ENCODE data around the gene CYTH1. TPM values are rescaled to one million over a fixed set of nuclear protein-coding genes. Genes with fewer than 3 reads are reported as not detected.

CYTH1 gene, protein sequence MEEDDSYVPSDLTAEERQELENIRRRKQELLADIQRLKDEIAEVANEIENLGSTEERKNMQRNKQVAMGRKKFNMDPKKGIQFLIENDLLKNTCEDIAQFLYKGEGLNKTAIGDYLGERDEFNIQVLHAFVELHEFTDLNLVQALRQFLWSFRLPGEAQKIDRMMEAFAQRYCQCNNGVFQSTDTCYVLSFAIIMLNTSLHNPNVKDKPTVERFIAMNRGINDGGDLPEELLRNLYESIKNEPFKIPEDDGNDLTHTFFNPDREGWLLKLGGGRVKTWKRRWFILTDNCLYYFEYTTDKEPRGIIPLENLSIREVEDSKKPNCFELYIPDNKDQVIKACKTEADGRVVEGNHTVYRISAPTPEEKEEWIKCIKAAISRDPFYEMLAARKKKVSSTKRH
- total RNA-seq (487 TPM), polyA plus RNA-seq (100 to 1,000 TPM; 202 to 214 (median 206) TPM)

DNA sequence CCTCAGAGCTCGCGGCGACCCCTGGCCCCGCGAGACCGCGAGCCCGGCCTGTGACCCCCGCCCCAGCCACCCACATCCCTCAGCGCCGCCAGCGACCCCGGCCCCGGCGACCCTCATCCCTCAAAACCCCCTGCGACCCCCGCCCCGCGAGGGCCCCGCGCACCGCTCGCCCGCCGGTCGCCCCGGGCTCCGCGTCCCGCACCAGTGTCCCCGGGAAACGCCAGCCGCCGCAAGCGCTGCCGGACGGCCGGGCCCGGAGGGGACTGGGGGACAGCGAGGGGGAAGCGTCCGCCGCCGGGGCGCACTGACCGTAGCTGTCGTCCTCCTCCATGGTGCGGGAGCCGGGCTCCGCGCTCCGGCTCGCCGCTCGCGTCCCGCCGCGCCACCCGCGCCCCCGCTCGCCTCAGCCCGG is at the start of gene CYTH1:
CYTH1 (minus strand) TSS at position 381 of the 412 bp plus-strand sequence; CDS start at position 331, 50 bp downstream.
- Histone ChIP-seq H3K4me3 (ENCODE audit: low read depth, low read length) (peak within 1 kb of the TSS; percentile 99), H3K4me1 (ENCODE audit: control insufficient read depth, insufficient read depth, low read length, poor library complexity, severe bottlenecking) (peaks cover 55% of the 10 kb centered on the region), H3K27me3 (ENCODE audit: control insufficient read depth, insufficient read depth, low read length) (no peaks in the 10 kb centered on the region), H3K36me3 (ENCODE audit: control insufficient read depth, insufficient read depth, low read length) (no peaks in the 10 kb centered on the region), H3K27ac (ENCODE audit: insufficient read depth, low read length, poor library complexity, severe bottlenecking) (peak within 1 kb of the TSS; percentile 92), H3K9me3 (ENCODE audit: control insufficient read depth in 2 of 2, low read length in 2 of 2) (no peaks in the 10 kb centered on the region)
- peaks cover 6% of the 10 kb centered on the region for H3K36me3 Mint-ChIP-seq
- DNase-seq (no peak), ATAC-seq (ENCODE audit: low read depth in 2 of 2) (no peak)
- H3K4me1 Mint-ChIP-seq: peaks cover 0 to 45% (median 26%) of the 10 kb centered on the region in 4 donors
- peak within 1 kb of the TSS; percentile 90 to 98 (median 92) for H3K4me3 Mint-ChIP-seq
- H3K27ac Mint-ChIP-seq: peak within 1 kb of the TSS; percentile 84 to 98 (median 96)
- peaks cover 5% of the 10 kb centered on the region for H3K27me3 Mint-ChIP-seq
- H3K9me3 Mint-ChIP-seq: peaks cover 0 to 1% (median 0%) of the 10 kb centered on the region in 7 donors

DNA sequence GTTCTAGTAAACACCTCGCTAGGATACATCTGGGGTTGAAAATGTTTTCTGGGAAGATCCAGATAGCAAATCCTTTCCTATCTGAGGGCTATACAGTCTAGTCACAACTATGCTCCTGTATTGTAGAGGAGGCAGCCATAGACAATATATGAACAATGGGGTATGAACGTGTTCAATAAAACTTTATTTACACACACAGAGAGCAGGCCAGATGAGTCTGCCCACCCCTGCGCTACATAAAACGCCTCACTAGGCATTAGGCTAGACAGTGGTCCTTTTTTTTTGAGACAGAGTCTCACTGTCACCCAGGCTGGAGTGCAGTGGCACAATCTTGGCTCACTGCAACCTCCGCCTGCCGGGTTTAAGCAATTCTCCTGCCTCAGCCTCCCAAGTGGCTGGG is 47.4 kb upstream of the CYTH1 start:
- Histone ChIP-seq H3K4me3 (ENCODE audit: low read depth, low read length) (no peak overlapping the region), H3K27me3 (ENCODE audit: control insufficient read depth, insufficient read depth, low read length) (no peaks in the 10 kb centered on the region), H3K36me3 (ENCODE audit: control insufficient read depth, insufficient read depth, low read length) (peaks cover 94% of the 10 kb centered on the region), H3K27ac (ENCODE audit: insufficient read depth, low read length, poor library complexity, severe bottlenecking) (no peak overlapping the region), H3K4me1 (ENCODE audit: control insufficient read depth, insufficient read depth, low read length, poor library complexity, severe bottlenecking) (no peaks in the 10 kb centered on the region), H3K9me3 (ENCODE audit: control insufficient read depth in 2 of 2, low read length in 2 of 2) (no peaks in the 10 kb centered on the region)
- ATAC-seq (ENCODE audit: low read depth in 2 of 2): no peak
- no peak for DNase-seq
- H3K9me3 Mint-ChIP-seq: no peaks in the 10 kb centered on the region
- peak overlapping the region in 1 of 3 donors; percentile 1 for H3K27ac Mint-ChIP-seq
- no peaks in the 10 kb centered on the region for H3K27me3 Mint-ChIP-seq
- peaks cover 11 to 30% (median 20%) of the 10 kb centered on the region in 4 donors for H3K4me1 Mint-ChIP-seq
- H3K4me3 Mint-ChIP-seq: no peak overlapping the region
- peaks cover 56% of the 10 kb centered on the region for H3K36me3 Mint-ChIP-seq

DNA sequence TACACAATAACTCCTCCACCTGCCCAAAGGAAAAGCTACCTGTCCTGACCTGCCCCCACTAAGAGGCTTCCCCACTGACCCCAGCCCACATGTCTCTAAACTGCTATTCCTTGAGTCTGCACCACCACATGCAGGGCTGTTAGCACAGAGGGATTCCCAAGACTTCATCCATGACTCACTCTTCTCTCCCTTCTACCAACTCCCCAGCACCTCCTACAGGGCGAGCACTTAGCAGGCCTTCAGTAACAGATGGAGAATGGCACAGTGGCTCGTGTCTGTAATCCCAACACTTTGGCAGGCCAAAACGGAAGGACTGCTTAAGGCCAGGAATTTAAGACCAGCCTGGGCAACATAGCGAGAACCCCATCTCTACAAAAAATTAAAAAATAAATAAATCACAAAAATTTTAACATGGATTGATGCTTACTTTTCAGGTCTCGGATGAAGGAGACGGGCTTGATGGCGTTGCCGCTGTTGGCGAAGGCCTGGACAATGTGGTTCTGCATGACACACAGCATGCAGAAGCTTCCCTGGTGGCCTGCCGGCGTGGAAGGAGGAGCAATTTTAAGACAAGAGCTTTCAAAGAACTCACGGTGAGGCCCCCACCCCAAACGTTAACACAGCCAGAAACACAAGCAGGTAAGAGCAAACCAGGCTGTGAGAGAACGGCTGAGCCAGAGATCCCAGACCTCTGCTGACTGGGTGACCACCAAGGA is 46.6 kb upstream of the CYTH1 start:
- Mint-ChIP-seq H3K27me3 (no peaks in the 10 kb centered on the region), H3K4me1 (peaks cover 14 to 34% (median 22%) of the 10 kb centered on the region in 4 donors), H3K9me3 (no peaks in the 10 kb centered on the region), H3K36me3 (peaks cover 59% of the 10 kb centered on the region), H3K27ac (peak overlapping the region in 2 of 3 donors; percentile 11 to 73), H3K4me3 (peak overlapping the region in 1 of 4 donors; percentile 29)
- Histone ChIP-seq H3K27me3 (ENCODE audit: control insufficient read depth, insufficient read depth, low read length) (no peaks in the 10 kb centered on the region), H3K4me3 (ENCODE audit: low read depth, low read length) (no peak overlapping the region), H3K9me3 (ENCODE audit: control insufficient read depth in 2 of 2, low read length in 2 of 2) (no peaks in the 10 kb centered on the region), H3K36me3 (ENCODE audit: control insufficient read depth, insufficient read depth, low read length) (peaks cover 94% of the 10 kb centered on the region), H3K27ac (ENCODE audit: insufficient read depth, low read length, poor library complexity, severe bottlenecking) (no peak overlapping the region), H3K4me1 (ENCODE audit: control insufficient read depth, insufficient read depth, low read length, poor library complexity, severe bottlenecking) (no peaks in the 10 kb centered on the region)
- ATAC-seq (ENCODE audit: low read depth in 2 of 2) (no peak), DNase-seq (no peak)

DNA sequence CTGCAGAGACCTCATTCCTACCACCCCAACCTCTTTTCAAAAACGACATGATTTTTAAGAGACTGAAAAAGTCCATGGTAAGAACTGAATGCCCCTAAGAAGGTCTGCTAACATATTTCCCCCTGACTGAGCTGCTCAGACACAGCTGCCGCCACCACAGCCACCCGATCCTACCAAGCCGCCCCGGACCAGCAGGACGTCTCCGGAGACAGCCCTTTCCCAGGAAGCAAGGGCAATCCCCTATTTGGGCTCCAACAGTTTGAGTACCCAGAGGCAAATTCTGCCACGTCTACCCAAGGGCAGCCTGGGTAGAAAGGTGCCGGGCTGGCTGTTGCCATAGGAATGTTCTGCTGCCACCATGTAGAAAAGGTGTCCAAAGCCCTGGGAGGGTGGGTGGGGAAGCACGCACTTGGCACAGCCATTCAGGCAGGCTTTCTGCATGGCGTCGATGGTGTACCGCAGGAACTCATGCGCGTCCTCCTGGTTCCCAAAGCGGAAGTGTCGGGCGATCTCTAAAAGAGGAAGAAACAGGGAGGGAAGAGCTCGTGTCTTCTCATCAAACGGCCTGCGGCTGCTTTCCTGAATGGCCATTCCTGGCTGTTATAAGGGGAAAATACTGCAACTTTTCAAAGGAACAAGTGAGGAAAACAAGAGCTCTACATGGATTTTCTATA is 44.9 kb upstream of the CYTH1 start:
- H3K4me1 Mint-ChIP-seq: peaks cover 14 to 34% (median 22%) of the 10 kb centered on the region in 4 donors
- H3K36me3 Mint-ChIP-seq: peaks cover 69% of the 10 kb centered on the region
- H3K36me3 ChIP-seq (ENCODE audit: control insufficient read depth, insufficient read depth, low read length): peaks cover 93% of the 10 kb centered on the region
- H3K9me3 Mint-ChIP-seq: peaks cover 0 to 1% (median 0%) of the 10 kb centered on the region in 7 donors
- ATAC-seq (ENCODE audit: low read depth in 2 of 2) (no peak), DNase-seq (no peak)
- no peaks in the 10 kb centered on the region for H3K27me3 ChIP-seq (ENCODE audit: control insufficient read depth, insufficient read depth, low read length)
- H3K4me3 ChIP-seq (ENCODE audit: low read depth, low read length): no peak overlapping the region
- H3K4me3 Mint-ChIP-seq: no peak overlapping the region
- no peak overlapping the region for H3K27ac ChIP-seq (ENCODE audit: insufficient read depth, low read length, poor library complexity, severe bottlenecking)
- peak overlapping the region; percentile 46 to 58 (median 49) for H3K27ac Mint-ChIP-seq
- H3K4me1 ChIP-seq (ENCODE audit: control insufficient read depth, insufficient read depth, low read length, poor library complexity, severe bottlenecking): no peaks in the 10 kb centered on the region
- no peaks in the 10 kb centered on the region for H3K9me3 ChIP-seq (ENCODE audit: control insufficient read depth in 2 of 2, low read length in 2 of 2)
- no peaks in the 10 kb centered on the region for H3K27me3 Mint-ChIP-seq

DNA sequence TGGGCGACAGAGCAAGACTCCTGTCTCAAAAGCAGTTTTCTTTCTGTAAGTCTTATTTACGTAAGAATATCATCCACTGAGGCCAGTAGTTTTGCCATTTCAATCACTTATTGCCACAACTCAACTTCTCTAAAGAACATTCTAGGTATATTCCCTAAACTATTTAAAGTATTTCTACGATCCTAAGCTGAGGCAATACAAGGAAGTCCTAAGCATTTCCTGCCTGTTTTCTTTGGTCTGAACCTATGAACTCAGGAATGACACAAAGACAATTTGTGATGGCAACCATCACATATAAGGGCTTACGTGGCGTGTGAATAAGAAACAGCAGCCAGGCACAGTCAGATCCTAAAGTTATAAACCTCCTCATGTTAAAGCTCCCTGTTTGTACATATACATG is 44.3 kb upstream of the CYTH1 start:
- no peak for ATAC-seq (ENCODE audit: low read depth in 2 of 2)
- H3K4me1 Mint-ChIP-seq: peaks cover 14 to 34% (median 21%) of the 10 kb centered on the region in 4 donors

DNA sequence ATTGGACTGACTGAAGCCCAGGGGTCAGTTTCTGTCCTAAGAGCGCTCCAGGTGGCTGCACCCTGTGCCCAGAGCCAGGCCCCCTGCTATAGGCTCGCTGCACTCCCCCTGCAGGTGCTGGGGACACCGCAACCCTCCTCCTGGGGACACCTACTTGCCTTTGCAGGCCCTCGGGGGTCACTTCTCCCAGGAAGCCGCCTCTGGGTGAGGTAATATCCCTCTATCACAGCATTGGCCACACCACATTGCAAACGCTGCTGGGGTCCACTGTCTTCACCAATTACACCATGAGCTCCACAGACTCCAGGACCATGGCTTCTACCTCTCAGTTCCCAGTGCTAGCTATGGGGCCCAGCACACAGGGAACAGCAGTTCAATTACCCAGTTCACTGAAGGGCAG is 43.6 kb upstream of the CYTH1 start:
- Mint-ChIP-seq H3K27me3 (no peaks in the 10 kb centered on the region), H3K36me3 (peaks cover 73% of the 10 kb centered on the region), H3K27ac (peak overlapping the region in 2 of 3 donors; percentile 47 to 67), H3K4me3 (peak overlapping the region in 1 of 4 donors; percentile 82), H3K9me3 (peaks cover 0 to 1% (median 0%) of the 10 kb centered on the region in 7 donors), H3K4me1 (peaks cover 13 to 34% (median 21%) of the 10 kb centered on the region in 4 donors)
- H3K9me3 ChIP-seq (ENCODE audit: control insufficient read depth in 2 of 2, low read length in 2 of 2): no peaks in the 10 kb centered on the region
- DNase-seq: no peak
- H3K27ac ChIP-seq (ENCODE audit: insufficient read depth, low read length, poor library complexity, severe bottlenecking): no peak overlapping the region
- no peaks in the 10 kb centered on the region for H3K4me1 ChIP-seq (ENCODE audit: control insufficient read depth, insufficient read depth, low read length, poor library complexity, severe bottlenecking)
- ATAC-seq (ENCODE audit: low read depth in 2 of 2): no peak
- no peak overlapping the region for H3K4me3 ChIP-seq (ENCODE audit: low read depth, low read length)
- peaks cover 91% of the 10 kb centered on the region for H3K36me3 ChIP-seq (ENCODE audit: control insufficient read depth, insufficient read depth, low read length)
- no peaks in the 10 kb centered on the region for H3K27me3 ChIP-seq (ENCODE audit: control insufficient read depth, insufficient read depth, low read length)

More for the DNA sequence above, 44.3 kb upstream of the CYTH1 start:
- Histone ChIP-seq H3K9me3 (ENCODE audit: control insufficient read depth in 2 of 2, low read length in 2 of 2) (no peaks in the 10 kb centered on the region), H3K36me3 (ENCODE audit: control insufficient read depth, insufficient read depth, low read length) (peaks cover 92% of the 10 kb centered on the region), H3K27ac (ENCODE audit: insufficient read depth, low read length, poor library complexity, severe bottlenecking) (no peak overlapping the region), H3K4me3 (ENCODE audit: low read depth, low read length) (no peak overlapping the region), H3K27me3 (ENCODE audit: control insufficient read depth, insufficient read depth, low read length) (no peaks in the 10 kb centered on the region), H3K4me1 (ENCODE audit: control insufficient read depth, insufficient read depth, low read length, poor library complexity, severe bottlenecking) (no peaks in the 10 kb centered on the region)
- H3K9me3 Mint-ChIP-seq: peaks cover 0 to 1% (median 0%) of the 10 kb centered on the region in 7 donors
- DNase-seq: no peak
- no peaks in the 10 kb centered on the region for H3K27me3 Mint-ChIP-seq
- H3K36me3 Mint-ChIP-seq: peaks cover 70% of the 10 kb centered on the region
- peak overlapping the region in 1 of 3 donors; percentile 49 for H3K27ac Mint-ChIP-seq
- no peak overlapping the region for H3K4me3 Mint-ChIP-seq

DNA sequence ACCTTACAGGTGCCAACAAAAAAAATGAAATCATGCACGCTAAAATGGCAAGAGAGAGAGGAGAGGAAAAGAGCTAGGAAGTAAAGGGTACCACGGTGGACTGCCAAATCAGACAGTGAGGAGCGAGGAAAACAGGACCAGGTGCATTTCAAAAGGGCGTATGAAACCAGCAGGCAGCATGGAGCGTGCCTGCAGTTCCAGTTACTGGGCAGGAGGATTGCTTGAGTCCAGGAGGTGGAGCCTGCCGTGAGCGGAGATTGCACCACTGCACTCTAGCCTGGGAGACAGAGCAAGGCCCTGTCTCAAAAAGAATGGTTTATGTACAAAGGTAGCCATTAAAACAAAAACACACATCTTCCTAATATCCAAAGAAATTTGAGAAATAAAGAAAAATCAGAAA is 42.2 kb upstream of the CYTH1 start:
- Mint-ChIP-seq H3K36me3 (peaks cover 67% of the 10 kb centered on the region), H3K4me1 (peaks cover 6 to 41% (median 21%) of the 10 kb centered on the region in 4 donors), H3K4me3 (peak overlapping the region in 1 of 4 donors; percentile 1), H3K27me3 (no peaks in the 10 kb centered on the region), H3K27ac (peak overlapping the region in 2 of 3 donors; percentile 47 to 80), H3K9me3 (peaks cover 0 to 1% (median 0%) of the 10 kb centered on the region in 7 donors)
- no peak for DNase-seq
- no peak overlapping the region for H3K4me3 ChIP-seq (ENCODE audit: low read depth, low read length)
- H3K9me3 ChIP-seq (ENCODE audit: control insufficient read depth in 2 of 2, low read length in 2 of 2): no peaks in the 10 kb centered on the region
- ATAC-seq (ENCODE audit: low read depth in 2 of 2): no peak
- H3K27ac ChIP-seq (ENCODE audit: insufficient read depth, low read length, poor library complexity, severe bottlenecking): no peak overlapping the region
- H3K4me1 ChIP-seq (ENCODE audit: control insufficient read depth, insufficient read depth, low read length, poor library complexity, severe bottlenecking): peaks cover 11% of the 10 kb centered on the region
- peaks cover 90% of the 10 kb centered on the region for H3K36me3 ChIP-seq (ENCODE audit: control insufficient read depth, insufficient read depth, low read length)
- H3K27me3 ChIP-seq (ENCODE audit: control insufficient read depth, insufficient read depth, low read length): no peaks in the 10 kb centered on the region
